ENCODE measurements around the gene ZMYND8.

DNA sequence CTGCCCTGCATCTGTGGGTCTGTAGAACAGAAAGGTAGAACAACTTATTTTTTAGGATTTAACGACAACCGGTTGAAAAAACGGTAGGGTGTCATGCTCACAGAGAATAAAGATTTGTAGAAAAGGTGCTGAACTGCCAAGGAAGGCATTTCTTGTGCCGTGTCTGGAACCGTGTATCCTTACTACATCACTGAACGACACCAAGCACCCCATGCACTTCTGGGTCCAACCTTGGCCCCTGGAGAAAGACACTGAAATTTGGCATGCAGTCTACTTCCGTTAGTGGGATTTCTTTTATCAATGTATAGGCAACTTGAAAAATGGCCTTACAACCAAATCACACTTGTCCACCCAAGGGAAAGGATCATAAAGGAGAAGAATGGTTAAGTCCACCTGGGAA, 145.5 kb downstream of the ZMYND8 start:
- TF ChIP-seq POLR2A (IDR thresholded peaks at IDR 0.05) = no peak
- TF ChIP-seq, protein P1, sequence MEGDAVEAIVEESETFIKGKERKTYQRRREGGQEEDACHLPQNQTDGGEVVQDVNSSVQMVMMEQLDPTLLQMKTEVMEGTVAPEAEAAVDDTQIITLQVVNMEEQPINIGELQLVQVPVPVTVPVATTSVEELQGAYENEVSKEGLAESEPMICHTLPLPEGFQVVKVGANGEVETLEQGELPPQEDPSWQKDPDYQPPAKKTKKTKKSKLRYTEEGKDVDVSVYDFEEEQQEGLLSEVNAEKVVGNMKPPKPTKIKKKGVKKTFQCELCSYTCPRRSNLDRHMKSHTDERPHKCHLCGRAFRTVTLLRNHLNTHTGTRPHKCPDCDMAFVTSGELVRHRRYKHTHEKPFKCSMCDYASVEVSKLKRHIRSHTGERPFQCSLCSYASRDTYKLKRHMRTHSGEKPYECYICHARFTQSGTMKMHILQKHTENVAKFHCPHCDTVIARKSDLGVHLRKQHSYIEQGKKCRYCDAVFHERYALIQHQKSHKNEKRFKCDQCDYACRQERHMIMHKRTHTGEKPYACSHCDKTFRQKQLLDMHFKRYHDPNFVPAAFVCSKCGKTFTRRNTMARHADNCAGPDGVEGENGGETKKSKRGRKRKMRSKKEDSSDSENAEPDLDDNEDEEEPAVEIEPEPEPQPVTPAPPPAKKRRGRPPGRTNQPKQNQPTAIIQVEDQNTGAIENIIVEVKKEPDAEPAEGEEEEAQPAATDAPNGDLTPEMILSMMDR (IDR thresholded peaks at IDR 0.05) = no peak

All from testis (tissue), 2 donors.